GM10266 (cell line): ENCODE results near the gene FHOD3.
A peak's percentile ranks its signal among the peaks of the same experiment; 100 is the strongest.

Experiments
- DNase-seq: peaks from one replicate; pipeline ENCODE4 v3.0.0; 2012; ENCODE audit errors: extremely low spot score
- CTCF ChIP-seq: IDR thresholded peaks from 2 replicates; pipeline ENCODE4 v1.5.1; 2012; ENCODE audit warnings: mild to moderate bottlenecking, low read depth; ENCODE audit not compliant: control insufficient read depth, insufficient read depth; ENCODE audit errors: missing control alignments

Gene FHOD3

GRCh38 chr18:36488131-36488530 lies 190.6 kb downstream of the FHOD3 start:
- TF ChIP-seq CTCF, result no peak
- no peak for DNase-seq

- TF ChIP-seq CTCF, result no peak
- no peak for DNase-seq
Observed at GRCh38 chr18:36490897-36491296, 193.4 kb downstream of the FHOD3 start.

GRCh38 chr18:36492604-36493329 lies 195.3 kb downstream of the FHOD3 start:
- no peak for DNase-seq
- no peak for TF ChIP-seq CTCF

- no peak for DNase-seq
- no peak for TF ChIP-seq CTCF
Observed at GRCh38 chr18:36493349-36494159, 196.0 kb downstream of the FHOD3 start.

- no peak for DNase-seq
- no peak for TF ChIP-seq CTCF
Observed at GRCh38 chr18:36494160-36494437, 196.6 kb downstream of the FHOD3 start.

- TF ChIP-seq CTCF, result no peak
- DNase-seq, result no peak
Observed at GRCh38 chr18:36496022-36496421, 198.5 kb downstream of the FHOD3 start.

GRCh38 chr18:36499938-36500337 lies 202.4 kb downstream of the FHOD3 start:
- TF ChIP-seq CTCF, result no peak

More at GRCh38 chr18:36499938-36500337, 202.4 kb downstream of the FHOD3 start:
- peak; percentile 41 for DNase-seq
